GM12891 (cell line): ENCODE results near the gene LRRC27.

Experiments used
- PAX5 ChIP-seq: IDR thresholded peaks from 2 replicates; pipeline ENCODE4 v1.6.1; 2011; ENCODE audit warnings: low read length, moderate library complexity, mild to moderate bottlenecking; ENCODE audit not compliant: insufficient read depth, severe bottlenecking
- POLR2A ChIP-seq: IDR thresholded peaks from 2 replicates; pipeline ENCODE4 v1.6.1; 2011; ENCODE audit warnings: low read depth, low read length, control low read depth
- POLR2AphosphoS5 ChIP-seq: IDR thresholded peaks from 2 replicates; pipeline ENCODE4 v1.6.1; 2011; ENCODE audit warnings: low read depth, low read length, control low read depth
- SPI1 ChIP-seq: IDR thresholded peaks from 2 replicates; pipeline ENCODE4 v1.6.1; 2011; ENCODE audit warnings: low read depth, low read length, control low read depth
- TAF1 ChIP-seq: IDR thresholded peaks from 2 replicates; pipeline ENCODE4 v1.6.1; 2011; ENCODE audit warnings: low read depth, low read length, control low read depth

DNA sequence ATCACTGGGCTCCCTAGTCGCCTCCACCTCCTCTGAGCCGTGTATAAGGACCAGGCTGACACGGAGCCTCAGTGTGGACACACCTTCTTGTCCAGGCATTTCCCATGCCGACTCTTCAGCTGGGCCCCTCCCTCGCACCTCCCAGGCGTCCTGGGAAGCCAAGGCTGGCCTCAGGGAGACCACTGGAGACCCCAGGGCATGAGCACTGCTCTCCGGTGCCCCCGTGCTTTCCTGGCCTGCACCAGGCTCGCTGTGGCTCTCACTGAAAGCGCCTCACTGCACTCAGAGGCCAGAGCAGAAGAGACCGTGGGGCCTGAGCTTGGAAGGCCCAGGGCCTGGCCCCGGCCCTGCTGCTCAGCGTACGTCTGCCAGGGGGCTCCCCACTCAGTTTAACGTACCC lies 31.4 kb downstream of the LRRC27 start:
- TF ChIP-seq POLR2AphosphoS5 (no peak), PAX5 (no peak), POLR2A (no peak), TAF1 (no peak), SPI1 (no peak)
